Brain microvascular endothelial cell (primary cell): Measurements from ENCODE around the gene TNK2.
"Not testable (repeated sequence)": the region's sequence is repeated elsewhere in the genome, so short reads cannot be mapped to it uniquely, and the experiment has no call there.

Experiments
- DNase-seq: peaks from one replicate; pipeline ENCODE4 v3.0.0-alpha.2; 2020
- H3K27ac ChIP-seq: fragments of 250-450 bp; sonication (Bioruptor Pico); 2 replicates; pipeline ENCODE4 v1.5.1; 2020; ENCODE audit warnings: mild to moderate bottlenecking, moderate library complexity
- H3K27me3 ChIP-seq: fragments of 250-450 bp; sonication (Bioruptor Pico); replicated peaks from 2 replicates; pipeline ENCODE4 v1.5.1; 2020; ENCODE audit warnings: mild to moderate bottlenecking
- H3K36me3 ChIP-seq: fragments of 250-450 bp; sonication (Bioruptor Pico); replicated peaks from 2 replicates; pipeline ENCODE4 v1.5.1; 2020; ENCODE audit warnings: mild to moderate bottlenecking
- H3K4me3 ChIP-seq: 2 replicates; pipeline ENCODE4 v1.5.1; 2011; ENCODE audit warnings: low read depth, mild to moderate bottlenecking, control low read depth, low read length, moderate library complexity
- in situ Hi-C: cut with HindIII; loops from 2 replicates; pipeline ENCODE4 v1.10.0; 2017; ENCODE audit warnings: low sequenced_read_pairs, low pct_ligation_motif_present
- TF ChIP-seq, protein P1 (sequence below): IDR thresholded peaks from 2 replicates; pipeline ENCODE4 v1.5.1; 2011; ENCODE audit warnings: low read depth, mild to moderate bottlenecking, moderate library complexity, low read length, control low read depth, inconsistent platforms; ENCODE audit errors: missing control alignments

The TNK2 gene

DNA sequence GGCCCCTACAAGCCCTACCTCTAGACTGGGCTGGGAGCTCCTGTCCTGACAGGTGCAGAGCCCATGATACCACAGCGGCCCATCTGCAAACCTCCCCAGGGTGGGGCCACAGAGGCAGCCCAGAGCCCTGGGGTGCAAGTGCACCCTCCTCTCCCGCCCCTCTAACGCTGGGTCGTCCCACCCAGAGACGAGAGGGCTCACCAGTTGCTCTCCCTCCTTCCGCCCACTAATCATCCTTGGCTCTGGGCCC lies 742 bp downstream of the TNK2 start:
- no peaks in the 10 kb centered on the region for H3K36me3 ChIP-seq
- H3K27me3 ChIP-seq, result no peaks in the 10 kb centered on the region
- DNase-seq, result no peak
- H3K27ac ChIP-seq, result no peak overlapping the region
- TF ChIP-seq, protein P1, sequence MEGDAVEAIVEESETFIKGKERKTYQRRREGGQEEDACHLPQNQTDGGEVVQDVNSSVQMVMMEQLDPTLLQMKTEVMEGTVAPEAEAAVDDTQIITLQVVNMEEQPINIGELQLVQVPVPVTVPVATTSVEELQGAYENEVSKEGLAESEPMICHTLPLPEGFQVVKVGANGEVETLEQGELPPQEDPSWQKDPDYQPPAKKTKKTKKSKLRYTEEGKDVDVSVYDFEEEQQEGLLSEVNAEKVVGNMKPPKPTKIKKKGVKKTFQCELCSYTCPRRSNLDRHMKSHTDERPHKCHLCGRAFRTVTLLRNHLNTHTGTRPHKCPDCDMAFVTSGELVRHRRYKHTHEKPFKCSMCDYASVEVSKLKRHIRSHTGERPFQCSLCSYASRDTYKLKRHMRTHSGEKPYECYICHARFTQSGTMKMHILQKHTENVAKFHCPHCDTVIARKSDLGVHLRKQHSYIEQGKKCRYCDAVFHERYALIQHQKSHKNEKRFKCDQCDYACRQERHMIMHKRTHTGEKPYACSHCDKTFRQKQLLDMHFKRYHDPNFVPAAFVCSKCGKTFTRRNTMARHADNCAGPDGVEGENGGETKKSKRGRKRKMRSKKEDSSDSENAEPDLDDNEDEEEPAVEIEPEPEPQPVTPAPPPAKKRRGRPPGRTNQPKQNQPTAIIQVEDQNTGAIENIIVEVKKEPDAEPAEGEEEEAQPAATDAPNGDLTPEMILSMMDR, result no peak
- H3K4me3 ChIP-seq, result no peak overlapping the region
- in situ Hi-C loops, result no loop called here

DNA sequence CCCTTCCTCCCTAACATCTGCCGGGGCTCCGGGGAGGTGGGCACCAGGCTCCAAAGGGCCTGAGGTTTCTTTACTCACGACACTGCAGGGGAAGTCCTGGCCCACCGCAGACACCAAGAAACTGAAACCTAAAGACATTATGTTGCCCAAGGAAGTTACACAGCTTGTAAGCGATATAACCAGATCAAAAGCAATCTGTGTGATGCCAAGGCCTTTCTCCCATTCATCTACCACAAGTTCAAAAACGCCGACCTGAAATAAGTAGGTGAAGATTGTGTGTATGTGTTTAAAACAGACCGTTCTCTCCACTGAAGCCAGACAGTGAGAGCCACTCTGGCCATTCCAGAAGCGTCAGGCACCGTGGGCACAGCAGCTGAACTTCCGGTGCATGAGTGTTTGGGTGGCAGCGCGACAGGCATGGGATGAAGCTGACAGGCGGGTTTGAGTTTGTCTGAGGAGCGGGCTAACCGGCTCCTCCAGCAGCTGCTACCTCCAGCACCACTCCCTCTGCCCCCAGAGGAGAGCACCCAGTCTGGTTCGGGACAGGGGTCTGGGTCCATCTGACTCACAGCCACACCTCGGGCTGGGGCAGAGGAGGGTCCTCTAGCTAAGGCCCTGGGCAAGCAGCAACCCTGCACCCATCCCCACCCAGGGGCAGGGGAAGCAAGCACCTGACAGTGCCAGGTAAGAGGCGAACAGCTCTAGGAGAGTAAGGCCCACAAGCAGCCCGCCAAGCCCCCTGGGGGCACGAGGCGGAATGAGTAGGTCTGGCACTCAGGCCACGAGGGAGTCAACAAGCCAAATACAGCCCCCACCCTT lies 1.3 kb downstream of the TNK2 start:
- no peaks in the 10 kb centered on the region for H3K27me3 ChIP-seq
- no peak overlapping the region for H3K4me3 ChIP-seq
- no peaks in the 10 kb centered on the region for H3K36me3 ChIP-seq
- no peak for DNase-seq
- TF ChIP-seq, protein P1, result no peak
- no peak overlapping the region for H3K27ac ChIP-seq
- in situ Hi-C loops, result no loop called here

DNA sequence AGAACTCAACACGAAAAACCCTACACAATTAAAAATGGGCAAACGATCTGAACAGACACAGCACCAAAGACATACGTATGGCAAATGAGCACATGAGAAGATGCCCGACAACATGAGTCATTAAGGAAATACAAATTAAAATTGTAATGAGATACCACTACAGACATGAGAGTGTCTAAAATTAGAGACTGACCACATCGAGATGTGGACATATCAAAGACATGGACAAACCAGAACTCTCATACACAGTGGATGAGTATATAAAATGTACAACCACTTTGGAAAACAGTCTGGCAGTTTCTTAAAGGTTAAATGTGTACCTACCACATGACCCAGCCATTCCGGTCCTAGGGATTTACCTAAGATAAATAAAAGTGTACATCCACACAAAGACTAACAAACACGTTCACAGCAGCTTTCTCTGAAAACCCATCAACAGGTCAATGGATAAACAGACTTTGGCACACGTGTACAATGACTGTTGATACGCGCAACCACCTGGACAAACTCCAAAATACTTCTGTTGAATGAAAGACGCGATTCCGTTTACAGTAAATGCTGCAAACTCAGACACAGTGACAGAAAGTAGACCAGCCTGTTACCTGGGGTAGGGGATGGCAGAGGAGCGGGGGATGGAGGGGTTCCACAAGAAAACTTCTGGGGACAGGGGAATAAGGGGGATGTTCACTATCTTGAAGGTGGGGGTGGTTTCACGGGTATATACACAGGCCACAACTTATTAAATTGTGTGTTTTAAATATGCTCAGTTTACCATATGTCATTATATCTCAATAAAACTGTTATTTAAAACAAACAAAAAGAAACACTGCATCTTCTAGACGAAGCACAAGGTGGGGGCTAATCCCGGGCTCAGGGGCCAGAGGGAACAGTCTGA lies 2.1 kb downstream of the TNK2 start:
- no peaks in the 10 kb centered on the region for H3K36me3 ChIP-seq
- no peak for DNase-seq
- H3K4me3 ChIP-seq, result no peak overlapping the region
- H3K27me3 ChIP-seq, result no peaks in the 10 kb centered on the region
- TF ChIP-seq, protein P1, result no peak
- H3K27ac ChIP-seq, result no peak overlapping the region
- in situ Hi-C loops, result no loop called here

DNA sequence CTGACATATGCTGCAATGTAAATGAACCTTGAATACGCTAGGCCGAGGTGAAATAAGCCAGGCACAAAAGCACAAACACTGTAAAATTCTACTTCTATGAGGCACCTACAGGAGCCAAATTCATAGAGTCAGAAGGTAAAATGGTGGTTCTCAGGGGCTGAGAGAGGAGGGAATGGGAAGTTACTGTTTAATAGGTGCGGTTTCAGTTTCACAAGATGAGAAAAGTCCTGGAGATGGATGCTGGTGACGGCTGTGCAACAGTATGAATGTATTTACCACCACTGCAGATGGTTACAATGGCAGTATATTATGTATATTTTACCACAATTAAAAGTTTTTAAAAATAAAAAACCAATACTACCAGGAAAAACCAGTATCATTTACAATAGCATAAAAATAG lies 4.0 kb downstream of the TNK2 start:
- Histone ChIP-seq H3K36me3 (no peaks in the 10 kb centered on the region), H3K4me3 (no peak overlapping the region), H3K27ac (no peak overlapping the region), H3K27me3 (no peaks in the 10 kb centered on the region)
- in situ Hi-C loops, result no loop called here
- TF ChIP-seq, protein P1, result no peak
- no peak for DNase-seq

DNA sequence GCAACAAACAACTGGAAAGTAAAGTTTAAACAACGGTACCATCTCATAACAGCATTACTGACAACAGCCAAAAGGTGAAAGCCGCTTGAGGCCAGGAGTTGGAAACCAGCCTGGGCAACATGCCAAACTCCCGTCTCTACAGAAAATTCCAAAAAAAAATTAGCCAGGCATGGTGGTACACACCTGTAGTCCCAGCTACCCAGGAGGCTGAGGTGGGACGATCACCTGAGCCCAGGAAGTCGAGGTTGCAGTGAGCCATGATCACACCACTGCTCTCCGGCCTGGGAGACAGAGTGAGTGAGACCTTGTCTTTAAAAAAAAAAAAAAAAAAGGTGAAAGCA lies 4.4 kb downstream of the TNK2 start:
- Histone ChIP-seq H3K27ac (no peak overlapping the region), H3K4me3 (no peak overlapping the region)
- in situ Hi-C loops, result no loop called here

DNA sequence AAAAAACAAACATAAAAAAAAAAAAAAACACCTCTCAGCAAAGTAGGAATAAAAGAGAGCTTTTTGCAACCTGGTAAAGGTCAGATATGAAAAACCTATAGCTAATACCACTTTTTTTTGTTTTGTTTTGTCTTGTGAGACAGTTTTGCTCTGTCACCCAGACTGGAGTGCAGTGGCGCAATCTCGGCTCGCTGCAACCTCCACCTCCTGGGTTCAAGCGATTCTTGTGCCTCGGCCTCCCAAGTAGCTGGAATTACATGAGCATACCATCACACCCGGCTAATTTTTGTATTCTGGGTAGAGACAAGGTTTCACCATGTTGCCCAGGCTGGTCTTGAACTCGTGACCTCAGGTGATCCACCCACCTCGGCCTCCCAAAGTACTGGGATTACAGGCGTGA lies 5.7 kb downstream of the TNK2 start:
- in situ Hi-C loops, H3K4me3 ChIP-seq, H3K27ac ChIP-seq, DNase-seq, H3K36me3 ChIP-seq, H3K27me3 ChIP-seq: not testable (repeated sequence)

More for the DNA sequence above, 4.4 kb downstream of the TNK2 start:
- no peaks in the 10 kb centered on the region for H3K27me3 ChIP-seq
- H3K36me3 ChIP-seq, result no peaks in the 10 kb centered on the region
- TF ChIP-seq, protein P1, result no peak
- DNase-seq, result no peak

DNA sequence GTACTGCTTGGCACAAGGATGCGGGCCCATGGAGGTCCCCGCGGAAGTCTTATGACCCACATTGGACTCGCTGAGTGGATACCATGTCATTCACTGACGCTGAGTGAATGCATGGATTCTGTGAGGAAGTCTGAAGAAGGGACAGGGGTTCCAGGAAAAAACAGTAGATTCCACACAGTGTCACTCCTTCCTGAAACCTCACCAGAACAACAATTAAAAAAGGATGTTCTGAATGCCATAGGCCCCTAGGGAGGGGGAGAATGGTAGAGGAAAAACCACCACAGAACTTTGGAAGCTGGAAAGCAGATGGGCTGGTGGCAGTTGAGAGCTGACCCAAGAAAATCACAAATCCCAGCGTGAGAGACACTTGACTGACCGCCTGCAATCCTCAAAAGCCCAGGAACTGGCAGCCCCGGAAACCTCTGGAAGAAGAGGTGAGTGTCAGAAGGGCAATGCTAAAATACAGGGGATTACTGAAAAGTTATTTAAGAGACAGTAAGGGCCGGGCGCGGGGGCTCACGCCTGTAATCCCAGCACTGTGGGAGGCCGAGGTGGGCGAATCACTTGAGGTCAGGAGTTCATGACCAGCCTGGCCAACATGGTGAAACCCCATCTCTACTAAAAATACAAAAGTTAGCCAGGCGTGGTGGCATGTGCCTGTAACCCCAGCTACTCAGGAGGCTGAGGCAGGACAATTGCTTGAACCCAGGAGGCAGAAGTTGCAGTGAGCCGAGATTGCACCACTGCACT lies 6.3 kb downstream of the TNK2 start:
- H3K27me3 ChIP-seq, in situ Hi-C loops, H3K36me3 ChIP-seq, DNase-seq, H3K27ac ChIP-seq, H3K4me3 ChIP-seq: not testable (repeated sequence)
